ENCODE results near the gene UBN1. TPM values are rescaled to one million over a fixed set of nuclear protein-coding genes. Genes with fewer than 3 reads are reported as not detected.

Gene UBN1
- total RNA-seq, 1 experiment from 2014 or later = 21.4 TPM

- ChIA-PET POLR2A (ENCODE audit: unreplicated experiment) (interaction anchor here (0.7 kb wide), 1 partner anchor 41 kb away, joined by 3 read pairs; no protein-coding TSS in a partner anchor), CTCF (no interaction called here)
- BruUV-seq (replicated peaks) = no TSS peak
- Histone ChIP-seq H3K4me2 (ENCODE audit: low read length) (no peak overlapping the region), H3K36me3 (ENCODE audit: low read depth, low read length) (no peaks in the 10 kb centered on the region), H3K9me2 (replicated peaks; ENCODE audit: low read length) (no peaks in the 10 kb centered on the region), H3K4me1 (ENCODE audit: insufficient read depth, low read length) (no peaks in the 10 kb centered on the region), H3K27ac (ENCODE audit: low read length) (no peak overlapping the region), H3K9me3 (ENCODE audit: low read length) (no peaks in the 10 kb centered on the region), H3K79me2 (ENCODE audit: low read length) (no peaks in the 10 kb centered on the region), H3F3A (ENCODE audit: low read length, unreplicated experiment) (no peaks in the 10 kb centered on the region), H4K20me1 (ENCODE audit: low read length) (no peaks in the 10 kb centered on the region), H2AFZ (ENCODE audit: low read length) (no peak overlapping the region), H3K4me3 (ENCODE audit: low read length) (no peak overlapping the region), H3K9ac (ENCODE audit: low read length) (no peak overlapping the region), H3K27me3 (ENCODE audit: low read length) (no peaks in the 10 kb centered on the region)
- no peak for TF ChIP-seq EZH2 (IDR thresholded peaks at IDR 0.05; ENCODE audit: low read length, unreplicated experiment)
- no peak for TF ChIP-seq EZH2phosphoT487 (IDR thresholded peaks at IDR 0.05; ENCODE audit: borderline replicate concordance, low read length)
- TF ChIP-seq CTCF (conservative IDR thresholded peaks at IDR 0.05; ENCODE audit: low read depth, low read length) = no peak
- DNase-seq = no peak
- no peak for ATAC-seq
- intact Hi-C loops (cut with micrococcal nuclease) = no loop called here
Observed at GRCh38 chr16:4902038-4902437, 54.8 kb downstream of the UBN1 start.

GRCh38 chr16:4904108-4904941, 57.0 kb downstream of the UBN1 start:
- ATAC-seq = no peak
- H3K4me3 ChIP-seq (ENCODE audit: low read length) = no peak overlapping the region
- no peak overlapping the region for H3K27ac ChIP-seq (ENCODE audit: low read length)
- H3K27me3 ChIP-seq (ENCODE audit: low read length) = no peaks in the 10 kb centered on the region
- no TSS peak for BruUV-seq (replicated peaks)
- H3K9me3 ChIP-seq (ENCODE audit: low read length) = no peaks in the 10 kb centered on the region
- TF ChIP-seq EZH2 (IDR thresholded peaks at IDR 0.05; ENCODE audit: low read length, unreplicated experiment) = no peak
- no peak for TF ChIP-seq EZH2phosphoT487 (IDR thresholded peaks at IDR 0.05; ENCODE audit: borderline replicate concordance, low read length)
- no peak for TF ChIP-seq CTCF (conservative IDR thresholded peaks at IDR 0.05; ENCODE audit: low read depth, low read length)
- no peak overlapping the region for H3K9ac ChIP-seq (ENCODE audit: low read length)
- no peaks in the 10 kb centered on the region for H3F3A ChIP-seq (ENCODE audit: low read length, unreplicated experiment)
- no peaks in the 10 kb centered on the region for H3K9me2 ChIP-seq (replicated peaks; ENCODE audit: low read length)
- H2AFZ ChIP-seq (ENCODE audit: low read length) = no peak overlapping the region
- H3K4me1 ChIP-seq (ENCODE audit: insufficient read depth, low read length) = no peaks in the 10 kb centered on the region
- ChIA-PET CTCF (no interaction called here), POLR2A (ENCODE audit: unreplicated experiment) (no interaction called here)
- no peaks in the 10 kb centered on the region for H3K36me3 ChIP-seq (ENCODE audit: low read depth, low read length)
- no peak overlapping the region for H3K4me2 ChIP-seq (ENCODE audit: low read length)
- no peaks in the 10 kb centered on the region for H3K79me2 ChIP-seq (ENCODE audit: low read length)
- no peak for DNase-seq
- H4K20me1 ChIP-seq (ENCODE audit: low read length) = no peaks in the 10 kb centered on the region
- intact Hi-C loops (cut with micrococcal nuclease) = no loop called here

- ChIA-PET POLR2A (ENCODE audit: unreplicated experiment) (no interaction called here), CTCF (no interaction called here)
- no peaks in the 10 kb centered on the region for H3K79me2 ChIP-seq (ENCODE audit: low read length)
- no peak for ATAC-seq
- no peak overlapping the region for H3K4me3 ChIP-seq (ENCODE audit: low read length)
- H3K9ac ChIP-seq (ENCODE audit: low read length) = no peak overlapping the region
- H3K4me2 ChIP-seq (ENCODE audit: low read length) = no peak overlapping the region
- TF ChIP-seq EZH2phosphoT487 (IDR thresholded peaks at IDR 0.05; ENCODE audit: borderline replicate concordance, low read length) (no peak), EZH2 (IDR thresholded peaks at IDR 0.05; ENCODE audit: low read length, unreplicated experiment) (no peak), CTCF (conservative IDR thresholded peaks at IDR 0.05; ENCODE audit: low read depth, low read length) (no peak)
- no peaks in the 10 kb centered on the region for H3K9me3 ChIP-seq (ENCODE audit: low read length)
- no peak overlapping the region for H2AFZ ChIP-seq (ENCODE audit: low read length)
- no peaks in the 10 kb centered on the region for H3F3A ChIP-seq (ENCODE audit: low read length, unreplicated experiment)
- no peaks in the 10 kb centered on the region for H3K27me3 ChIP-seq (ENCODE audit: low read length)
- H3K36me3 ChIP-seq (ENCODE audit: low read depth, low read length) = no peaks in the 10 kb centered on the region
- no peaks in the 10 kb centered on the region for H3K4me1 ChIP-seq (ENCODE audit: insufficient read depth, low read length)
- H3K9me2 ChIP-seq (replicated peaks; ENCODE audit: low read length) = no peaks in the 10 kb centered on the region
- no TSS peak for BruUV-seq (replicated peaks)
- no peak for DNase-seq
- intact Hi-C loops (cut with micrococcal nuclease) = no loop called here
- H4K20me1 ChIP-seq (ENCODE audit: low read length) = no peaks in the 10 kb centered on the region
- H3K27ac ChIP-seq (ENCODE audit: low read length) = no peak overlapping the region
Observed at GRCh38 chr16:4904942-4905615, 57.8 kb downstream of the UBN1 start.

All from PC-3 (cell line).